NCI-H2227 (cell line): ENCODE measurements around the gene MYO15B.

Experiments
- DNase-seq: peaks from one replicate; lab custom pipeline; 2025; ENCODE audit not compliant: unreplicated experiment; lab: John Stamatoyannopoulos, UW

Gene MYO15B

GRCh38 chr17:75622771-75623273 lies 35.2 kb downstream of the MYO15B start:
- DNase-seq: no peak

GRCh38 chr17:75623386-75623785 lies 35.8 kb downstream of the MYO15B start:
- DNase-seq: no peak

GRCh38 chr17:75624021-75624420 lies 36.4 kb downstream of the MYO15B start:
- no peak for DNase-seq

GRCh38 chr17:75624714-75625345 lies 37.2 kb downstream of the MYO15B start:
- DNase-seq: no peak

GRCh38 chr17:75625813-75626486 lies 38.4 kb downstream of the MYO15B start:
- peak; percentile 52 for DNase-seq

- no peak for DNase-seq
These were observed 39.0 kb downstream of the MYO15B start for GRCh38 chr17:75626496-75627038.

- DNase-seq: no peak
These were observed 39.5 kb downstream of the MYO15B start for GRCh38 chr17:75627094-75627493.

- no peak for DNase-seq
These were observed 40.8 kb downstream of the MYO15B start for GRCh38 chr17:75628425-75628824.

GRCh38 chr17:75629157-75629556 lies 41.6 kb downstream of the MYO15B start:
- DNase-seq: no peak

GRCh38 chr17:75630071-75630917 lies 42.7 kb downstream of the MYO15B start:
- DNase-seq: no peak

- DNase-seq: no peak
These were observed 43.8 kb downstream of the MYO15B start for GRCh38 chr17:75631353-75631752.

GRCh38 chr17:75632428-75632827 lies 44.8 kb downstream of the MYO15B start:
- DNase-seq: no peak

GRCh38 chr17:75632863-75633485 lies 45.4 kb downstream of the MYO15B start, which contains the start of gene SMIM5:
TSS of gene SMIM5 (plus strand) at chr17:75633434. CDS start at chr17:75640202, 6,768 bp downstream.
- DNase-seq: peak; percentile 64

- DNase-seq: peak; percentile 80
These were observed 46.1 kb downstream of the MYO15B start for GRCh38 chr17:75633486-75634375.

- no peak for DNase-seq
These were observed 46.8 kb downstream of the MYO15B start for GRCh38 chr17:75634376-75634740.

GRCh38 chr17:75634754-75635609 lies 47.4 kb downstream of the MYO15B start:
- no peak for DNase-seq

GRCh38 chr17:75635610-75636202 lies 48.1 kb downstream of the MYO15B start:
- no peak for DNase-seq

- no peak for DNase-seq
These were observed 49.0 kb downstream of the MYO15B start for GRCh38 chr17:75636381-75637142.
